ENCODE results near the gene TLE2.

GRCh38 chr19:3058821-3059314 lies 29.8 kb upstream of the TLE2 start:
- TF ChIP-seq CTCF (IDR thresholded peaks at IDR 0.05) (no peak), POLR2A (IDR thresholded peaks at IDR 0.05) (no peak)
